GM03348 (cell line): ENCODE results near the gene PSMB7.

Experiments
- DNase-seq: peaks from one replicate; pipeline ENCODE4 v3.0.0; 2012; ENCODE audit warnings: low spot score

PSMB7 gene

GRCh38 chr9:124415102-124415851, at the start of gene PSMB7:
PSMB7 (minus strand) TSS chr9:124415442; CDS start chr9:124415425, 17 bp downstream.
- peak; percentile 94 for DNase-seq

GRCh38 chr9:124462739-124463138, 47.5 kb upstream of the PSMB7 start:
- no peak for DNase-seq

- no peak for DNase-seq
Measured at GRCh38 chr9:124458441-124458840, 43.2 kb upstream of the PSMB7 start.

GRCh38 chr9:124457887-124458431, 42.7 kb upstream of the PSMB7 start:
- DNase-seq: no peak

- DNase-seq: no peak
Measured at GRCh38 chr9:124457079-124457886, 42.0 kb upstream of the PSMB7 start.

GRCh38 chr9:124456341-124457078, 41.3 kb upstream of the PSMB7 start:
- no peak for DNase-seq

- no peak for DNase-seq
Measured at GRCh38 chr9:124455820-124456219, 40.6 kb upstream of the PSMB7 start.

- no peak for DNase-seq
Measured at GRCh38 chr9:124454791-124455443, 39.7 kb upstream of the PSMB7 start.

- no peak for DNase-seq
Measured at GRCh38 chr9:124454296-124454695, 39.1 kb upstream of the PSMB7 start.

- DNase-seq: no peak
Measured at GRCh38 chr9:124453586-124454191, 38.4 kb upstream of the PSMB7 start.

GRCh38 chr9:124452841-124453585, 37.8 kb upstream of the PSMB7 start:
- no peak for DNase-seq

GRCh38 chr9:124452326-124452725, 37.1 kb upstream of the PSMB7 start:
- no peak for DNase-seq

- no peak for DNase-seq
Measured at GRCh38 chr9:124450931-124451661, 35.9 kb upstream of the PSMB7 start.

- peak; percentile 51 for DNase-seq
Measured at GRCh38 chr9:124450241-124450924, 35.1 kb upstream of the PSMB7 start, which contains the start of gene ADGRD2. ADGRD2 (plus strand) TSS chr9:124450451; CDS start chr9:124451667, 1,216 bp downstream.

GRCh38 chr9:124449381-124450151, 34.3 kb upstream of the PSMB7 start:
- no peak for DNase-seq

GRCh38 chr9:124448019-124448418, 32.8 kb upstream of the PSMB7 start:
- no peak for DNase-seq

- no peak for DNase-seq
Measured at GRCh38 chr9:124447297-124447661, 32.0 kb upstream of the PSMB7 start.

GRCh38 chr9:124444166-124444565, 28.9 kb upstream of the PSMB7 start:
- no peak for DNase-seq
